NCI-H69 (cell line): ENCODE results near the gene ADRB1.

Experiments used
- DNase-seq: peaks from one replicate; lab custom pipeline; 2025; lab: John Stamatoyannopoulos, UW

Gene ADRB1

DNA sequence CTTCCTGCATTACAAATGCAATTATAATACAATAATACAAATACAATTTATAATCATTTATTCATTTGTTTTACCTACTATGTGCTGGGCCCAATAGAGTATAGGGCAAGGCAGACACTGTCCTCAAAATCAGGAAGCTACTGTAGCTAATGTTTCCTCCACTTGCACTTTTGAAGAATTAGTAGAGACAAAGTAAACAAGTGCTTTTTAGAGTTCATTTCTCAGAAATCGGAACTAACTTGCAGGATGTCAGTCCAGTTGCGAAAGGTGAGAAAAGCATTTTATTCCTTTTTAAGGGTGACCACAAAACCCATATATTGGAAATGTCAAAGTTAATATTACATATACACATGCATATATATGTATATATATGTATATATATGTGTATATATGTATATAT lies 14.2 kb downstream of the ADRB1 start:
- no peak for DNase-seq

GRCh38 chr10:114058297-114058696 lies 14.6 kb downstream of the ADRB1 start:
- DNase-seq = no peak

GRCh38 chr10:114059561-114059960 lies 15.9 kb downstream of the ADRB1 start:
- no peak for DNase-seq

- DNase-seq = no peak
Measured at GRCh38 chr10:114060456-114060855, 16.8 kb downstream of the ADRB1 start.

DNA sequence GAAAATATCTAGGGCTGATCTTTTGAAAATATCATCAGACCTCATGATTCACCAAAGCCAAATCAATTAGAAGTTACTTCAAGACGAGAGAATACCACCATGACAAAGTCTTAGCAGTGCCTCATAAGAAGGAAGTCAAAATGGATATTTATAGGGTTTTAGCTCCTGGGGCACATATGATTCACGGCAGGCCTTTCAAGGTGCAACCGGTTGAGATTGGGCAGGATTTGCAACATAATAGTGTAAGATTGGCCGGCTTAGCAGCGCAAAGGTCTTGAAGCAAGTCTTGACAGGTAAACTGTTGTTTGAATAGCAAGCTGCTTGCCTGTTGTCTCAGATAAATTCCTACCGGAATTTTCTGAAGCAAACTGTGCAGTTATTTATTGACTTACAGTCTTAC lies 17.5 kb downstream of the ADRB1 start:
- no peak for DNase-seq

GRCh38 chr10:114061789-114062188 lies 18.1 kb downstream of the ADRB1 start:
- no peak for DNase-seq

- DNase-seq = peak; percentile 38
Measured at GRCh38 chr10:114064151-114065048, 20.7 kb downstream of the ADRB1 start.

DNA sequence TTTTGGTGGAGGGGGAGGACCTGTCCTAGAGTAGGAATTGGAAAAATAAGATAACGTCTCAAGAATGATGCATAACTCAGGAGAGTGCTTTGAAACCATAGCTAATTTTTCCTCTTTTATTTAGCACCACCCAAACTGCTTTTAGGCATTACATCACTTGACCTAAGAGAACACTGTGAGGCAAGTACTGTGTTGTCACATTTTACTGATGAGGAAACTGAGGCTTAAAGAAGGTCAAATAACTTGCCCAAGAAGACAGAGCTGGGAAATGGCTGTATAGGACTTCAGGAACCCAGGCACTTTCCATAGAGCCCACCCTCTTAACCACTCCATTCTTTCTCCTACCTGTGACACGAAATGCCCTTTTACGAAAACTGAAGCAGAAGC lies 21.4 kb downstream of the ADRB1 start:
- no peak for DNase-seq

- peak; percentile 3 for DNase-seq
Measured at GRCh38 chr10:114068054-114068707, 24.5 kb downstream of the ADRB1 start.

- DNase-seq = no peak
Measured at GRCh38 chr10:114070710-114071109, 27.0 kb downstream of the ADRB1 start.

- DNase-seq = no peak
Measured at GRCh38 chr10:114071178-114071577, 27.5 kb downstream of the ADRB1 start.

DNA sequence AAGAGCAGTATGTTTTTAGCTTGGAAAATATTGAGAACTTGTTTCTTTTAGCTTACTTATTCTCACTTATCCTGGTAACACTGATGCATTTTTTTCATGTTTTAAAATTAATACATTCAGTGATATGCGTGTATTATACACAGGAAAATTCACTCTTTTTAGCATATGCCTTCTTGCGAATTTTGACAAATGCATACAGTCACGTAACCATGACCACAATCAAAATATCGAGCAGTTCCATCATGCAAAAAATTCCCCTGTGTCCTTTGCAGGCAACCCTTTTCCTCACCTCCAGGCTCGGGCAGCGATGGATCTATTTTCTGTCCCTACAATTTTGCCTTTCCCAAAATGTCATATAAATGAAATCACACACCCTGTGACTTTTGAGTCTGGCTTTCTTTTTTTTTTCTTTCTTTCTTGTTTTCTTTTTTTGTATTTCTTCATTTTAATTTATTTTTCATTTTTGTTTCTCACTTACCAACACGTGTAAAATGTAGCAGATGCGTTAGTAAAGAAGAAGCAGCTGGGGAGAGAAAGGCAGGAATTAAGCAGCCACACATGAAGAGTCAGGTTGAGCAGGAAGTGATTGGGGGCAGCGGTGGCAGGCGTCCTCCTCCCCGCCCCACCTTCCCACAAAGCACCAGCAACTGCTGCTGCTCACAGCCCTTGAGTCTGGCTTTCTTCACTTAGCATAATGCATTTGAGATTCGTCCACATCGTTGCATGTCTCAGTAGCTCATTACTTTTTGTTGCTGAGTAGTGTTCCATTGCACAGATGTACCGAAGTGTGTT lies 29.9 kb downstream of the ADRB1 start:
- DNase-seq = no peak

DNA sequence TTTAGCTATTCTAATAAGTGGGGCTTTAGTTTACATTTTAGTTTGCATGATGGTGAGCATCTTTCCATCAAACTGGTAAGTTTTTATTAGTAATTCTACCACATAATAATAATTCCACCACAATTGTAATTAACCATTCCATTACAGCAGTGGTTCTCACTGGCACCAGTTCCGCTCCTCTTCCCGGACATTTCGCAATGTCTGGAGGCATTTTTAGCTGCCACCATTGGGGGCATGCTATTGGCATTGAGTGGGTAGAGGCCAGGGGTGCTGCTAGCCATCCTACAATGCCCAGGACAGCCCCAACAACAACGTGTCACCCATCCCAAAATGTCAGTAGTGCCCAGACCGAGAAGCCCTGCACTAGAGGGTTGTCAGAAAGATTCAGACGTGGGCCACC lies 31.4 kb downstream of the ADRB1 start:
- no peak for DNase-seq

GRCh38 chr10:114077347-114077746 lies 33.7 kb downstream of the ADRB1 start:
- DNase-seq = no peak

- DNase-seq = no peak
Measured at GRCh38 chr10:114077815-114078219, 34.2 kb downstream of the ADRB1 start.

DNA sequence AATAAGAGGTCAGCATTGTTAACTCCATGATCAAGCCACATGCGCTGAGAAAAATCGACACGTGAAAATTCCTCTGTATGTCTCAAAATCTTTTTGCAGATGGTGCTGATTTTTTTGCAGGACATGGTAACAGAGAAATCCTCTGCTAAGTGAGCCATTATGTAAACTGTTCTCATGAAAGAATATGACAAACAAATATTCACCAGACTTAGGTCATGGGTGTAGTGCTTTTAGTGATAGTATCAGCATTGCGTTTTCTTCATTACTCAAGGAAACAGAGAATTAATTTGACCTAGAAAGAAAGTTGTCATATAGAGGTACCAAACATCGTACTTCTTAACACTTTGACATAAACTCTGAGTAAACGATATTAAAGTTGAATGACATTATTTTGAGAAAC lies 34.7 kb downstream of the ADRB1 start:
- DNase-seq = no peak

DNA sequence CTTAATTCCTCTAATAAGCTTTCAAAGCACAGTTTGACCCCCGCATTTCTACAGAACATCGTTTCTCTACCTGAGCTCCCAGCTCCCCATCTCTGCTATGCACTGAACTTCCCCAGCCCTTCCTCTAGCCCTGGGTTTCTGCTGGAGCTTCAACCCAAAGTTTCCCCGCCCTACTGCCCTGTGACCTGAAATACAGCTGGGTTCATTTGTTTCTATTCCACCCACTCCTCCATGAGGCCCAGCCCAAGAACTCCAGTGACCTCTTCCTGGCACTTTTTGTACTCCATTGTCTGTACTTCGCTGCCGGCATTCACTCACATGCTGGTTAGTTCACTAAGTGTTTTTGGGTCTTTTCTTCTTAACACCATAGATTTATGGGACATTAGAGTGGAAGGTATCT lies 35.8 kb downstream of the ADRB1 start:
- no peak for DNase-seq

GRCh38 chr10:114081911-114082583 lies 38.4 kb downstream of the ADRB1 start:
- DNase-seq = peak; percentile 13

- no peak for DNase-seq
Measured at GRCh38 chr10:114083040-114083439, 39.4 kb downstream of the ADRB1 start.

DNA sequence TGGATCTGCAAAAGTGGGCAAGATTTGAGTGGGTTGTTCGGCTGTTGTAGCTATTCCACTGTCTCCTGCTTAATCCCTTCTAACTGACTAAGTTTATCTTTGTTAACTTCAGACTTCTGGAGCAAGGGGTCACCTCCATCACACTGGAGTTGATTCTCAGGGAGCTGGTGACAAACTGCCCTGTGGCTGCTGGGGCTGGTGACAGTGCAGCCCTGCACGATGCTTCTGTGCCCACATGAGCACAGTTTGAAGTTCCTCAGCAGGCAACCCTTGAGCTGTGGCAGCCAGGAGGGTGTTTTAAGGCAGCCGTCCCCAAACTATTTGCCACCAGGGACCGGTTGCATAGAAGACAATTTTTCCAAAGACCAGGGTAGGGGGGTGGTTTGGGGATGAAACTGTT lies 40.5 kb downstream of the ADRB1 start:
- DNase-seq = no peak

DNA sequence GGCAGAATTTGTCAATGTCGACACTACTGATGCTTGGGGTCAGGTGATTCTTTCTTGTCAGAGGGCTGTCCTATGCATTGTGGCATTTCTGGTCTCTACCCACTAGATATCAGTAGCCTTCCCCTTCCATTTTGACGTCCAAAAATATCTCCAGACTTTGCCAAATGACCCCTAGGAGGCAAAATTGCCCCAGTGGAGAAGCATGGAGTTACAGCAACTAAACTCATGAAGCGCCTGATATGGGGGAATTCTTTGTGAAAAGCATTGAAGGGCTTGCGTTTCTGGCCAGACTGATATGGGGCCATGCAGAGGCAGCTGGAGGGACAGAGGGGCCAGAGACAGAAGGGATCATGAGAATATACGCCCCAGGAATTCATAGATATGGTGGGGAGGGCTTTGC lies 43.6 kb downstream of the ADRB1 start:
- no peak for DNase-seq

- no peak for DNase-seq
Measured at GRCh38 chr10:114087655-114088054, 44.0 kb downstream of the ADRB1 start.
